Urinary bladder (tissue), 4 donors: Measurements from ENCODE around the gene ZFPM1. TPM values are rescaled to one million over a fixed set of nuclear protein-coding genes. Genes with fewer than 3 reads are reported as not detected.

Experiments used
- DNase-seq: peaks from one replicate; pipeline ENCODE4 v3.0.0-alpha.2; 2015; ENCODE audit errors: extremely low spot score
- H3K27ac ChIP-seq: one replicate; pipeline ENCODE4 v1.5.1; 2013; ENCODE audit warnings: low read depth, mild to moderate bottlenecking, moderate library complexity
- H3K36me3 ChIP-seq: one replicate; pipeline ENCODE4 v1.6.1; 2013; ENCODE audit warnings: mild to moderate bottlenecking, moderate library complexity; ENCODE audit not compliant: insufficient read depth
- H3K4me1 ChIP-seq: one replicate; pipeline ENCODE4 v1.6.1; 2013; ENCODE audit warnings: mild to moderate bottlenecking, moderate library complexity; ENCODE audit not compliant: insufficient read depth
- H3K4me3 ChIP-seq: one replicate; pipeline ENCODE4 v1.5.1; 2013; ENCODE audit warnings: low read depth, low read length
- WGBS: extraction: QIAGEN DNeasy Blood & Tissue Kit; methylation state at CpG from one replicate; pipeline ENCODE4 v1.1.7; 2013; 5-methylcytosine and 5-hydroxymethylcytosine counted together
- polyA plus RNA-seq: library from polyadenylated mRNA; stranded (reverse); fragments of 200-250 nt; gene quantifications from one replicate; pipeline ENCODE4 v1.2.3, GENCODE V29; 2013
- total RNA-seq: library from RNA; depleted of rRNA; stranded (reverse); fragments of >200 nt; gene quantifications from one replicate; pipeline ENCODE4 v1.2.3, GENCODE V29; 2014
- donor health status: healthy with polysubstance abuse.
- donor health status: healthy.

Gene ZFPM1
- total and polyA plus RNA-seq, 2 donors = 2.1 to 2.7 TPM

DNA sequence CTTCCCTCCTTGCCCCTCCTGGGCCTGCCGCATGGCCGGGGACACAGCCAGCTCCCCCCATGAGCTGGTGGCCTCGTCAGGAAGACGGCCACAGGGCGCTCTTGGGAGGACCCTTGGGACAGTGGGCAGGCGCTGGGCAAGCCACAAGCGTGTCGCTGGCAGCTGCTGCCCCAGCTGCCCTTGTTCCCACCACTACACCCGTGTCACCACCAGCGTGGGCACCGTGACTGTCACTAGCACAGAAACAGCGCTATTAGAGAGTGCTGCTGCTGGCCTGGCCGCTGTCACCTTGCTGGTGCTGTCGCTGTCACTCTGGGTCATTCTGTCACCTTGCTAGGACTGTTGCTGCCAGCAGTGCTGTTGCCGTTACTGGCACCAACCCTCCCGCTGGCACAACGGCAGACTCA is 47.2 kb downstream of the ZFPM1 start:
- H3K36me3 ChIP-seq = no peaks in the 10 kb centered on the region
- H3K27ac ChIP-seq = no peak overlapping the region
- no peak for DNase-seq
- no peak overlapping the region for H3K4me3 ChIP-seq
- no peaks in the 10 kb centered on the region for H3K4me1 ChIP-seq
- 87% methylated on average over 17 of the region's 17 CpGs for WGBS

DNA sequence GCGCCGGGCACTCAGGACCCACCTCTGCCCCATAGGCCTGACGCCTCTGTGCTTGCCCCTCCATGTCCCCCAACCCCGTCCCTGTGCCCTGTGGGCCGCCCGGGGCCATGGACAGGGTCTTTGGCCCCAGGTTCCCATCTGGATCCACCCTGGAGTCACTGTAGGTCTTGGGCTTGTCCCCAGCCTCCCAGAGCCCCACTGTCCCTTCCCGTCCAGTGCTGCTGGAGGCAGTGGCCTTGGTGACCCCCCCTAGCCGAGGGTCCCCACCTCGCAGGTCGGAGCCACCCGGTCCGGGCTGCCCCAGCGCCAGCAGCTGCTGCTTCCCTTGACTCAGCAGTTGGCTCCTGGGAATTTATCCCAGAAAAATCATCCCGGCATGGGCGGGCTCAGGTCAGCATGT is 49.3 kb downstream of the ZFPM1 start:
- no peak for DNase-seq

DNA sequence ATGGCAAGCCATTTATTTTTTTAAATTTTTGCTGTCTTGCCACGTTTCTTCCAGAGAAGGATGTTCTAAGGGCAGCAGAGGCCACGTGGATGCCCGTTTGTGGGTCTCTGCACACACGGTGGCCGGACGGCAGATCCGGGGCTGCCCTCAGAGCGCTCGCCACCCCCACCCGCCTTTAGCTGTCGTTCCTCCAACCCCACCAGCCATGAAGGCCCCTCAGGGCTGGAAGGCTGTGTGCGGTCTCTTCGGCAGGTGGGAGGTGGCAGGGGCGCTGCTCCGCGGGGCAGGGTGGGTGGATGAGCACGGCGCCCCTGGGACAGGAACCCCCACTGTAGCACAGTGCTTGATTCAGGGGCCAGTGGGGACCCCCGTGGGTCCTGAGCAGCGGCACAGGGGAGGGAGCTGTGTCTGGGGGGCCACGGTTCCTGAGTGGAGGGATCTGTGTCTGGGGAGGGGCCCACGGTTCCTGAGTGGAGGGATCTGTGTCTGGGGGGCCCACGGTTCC is 49.7 kb downstream of the ZFPM1 start:
- 86% methylated on average over 23 of the region's 23 CpGs for WGBS
- H3K4me1 ChIP-seq = no peaks in the 10 kb centered on the region
- no peaks in the 10 kb centered on the region for H3K36me3 ChIP-seq
- no peak overlapping the region for H3K4me3 ChIP-seq
- no peak overlapping the region for H3K27ac ChIP-seq
- DNase-seq = no peak

More for the DNA sequence above, 49.3 kb downstream of the ZFPM1 start:
- Histone ChIP-seq H3K4me3 (no peak overlapping the region), H3K27ac (no peak overlapping the region), H3K4me1 (no peaks in the 10 kb centered on the region), H3K36me3 (no peaks in the 10 kb centered on the region)
- WGBS = 92% methylated on average over 15 of the region's 15 CpGs

DNA sequence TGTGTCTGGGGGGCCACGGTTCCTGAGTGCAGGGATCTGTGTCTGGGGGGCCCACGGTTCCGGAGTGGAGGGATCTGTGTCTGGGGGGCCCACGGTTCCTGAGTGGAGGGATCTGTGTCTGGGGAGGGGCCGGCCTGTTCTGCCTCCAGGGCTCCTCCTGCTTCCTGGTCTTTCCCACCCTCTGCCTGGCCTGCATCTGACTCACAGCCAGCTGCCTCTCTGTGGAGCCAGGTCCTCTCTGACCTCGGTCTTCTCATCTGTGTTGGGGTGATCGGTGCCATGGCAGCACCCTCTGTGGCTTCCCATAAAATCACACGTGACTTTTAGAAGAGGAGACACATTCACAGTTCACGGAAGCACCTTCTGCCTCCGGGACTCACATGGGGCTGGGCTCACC is 50.3 kb downstream of the ZFPM1 start:
- H3K4me3 ChIP-seq = no peak overlapping the region
- no peaks in the 10 kb centered on the region for H3K36me3 ChIP-seq
- WGBS = 72% methylated on average over 10 of the region's 10 CpGs
- H3K27ac ChIP-seq = no peak overlapping the region
- DNase-seq = no peak
- H3K4me1 ChIP-seq = no peaks in the 10 kb centered on the region

DNA sequence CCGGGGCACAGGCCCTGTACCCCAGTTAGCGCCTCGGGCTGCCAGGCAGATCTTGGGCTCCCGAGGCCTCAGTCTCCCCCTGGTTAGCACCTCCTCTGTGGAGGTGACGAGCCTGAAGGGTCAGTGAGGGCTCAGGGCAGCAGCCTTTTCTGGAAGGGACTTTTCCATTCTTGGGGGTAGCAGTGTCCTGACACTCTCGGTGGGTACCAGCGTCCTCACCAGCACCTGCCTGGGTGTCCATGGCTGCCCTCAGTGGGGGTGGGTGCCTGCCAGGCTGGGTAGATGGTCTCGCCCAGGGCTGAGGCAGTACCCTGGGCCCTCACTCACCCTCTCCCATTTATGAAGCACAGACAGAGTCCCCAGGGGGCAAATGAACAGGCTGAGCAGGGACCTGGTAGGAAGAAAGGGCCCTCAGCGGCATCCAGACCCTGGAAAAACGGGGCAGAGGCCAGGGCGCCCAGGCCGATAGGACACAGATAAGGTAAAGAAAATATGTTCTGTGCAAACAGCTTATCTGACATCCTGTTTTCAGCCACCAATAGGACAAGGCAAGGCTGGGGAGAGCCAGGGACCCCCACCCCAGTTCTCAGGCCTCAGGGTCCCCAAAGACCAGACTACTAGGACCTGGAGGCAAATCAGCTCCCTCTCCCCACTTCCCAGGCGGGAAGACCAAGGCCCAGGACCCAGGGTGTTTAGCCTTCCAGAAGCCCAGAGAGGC is 50.9 kb downstream of the ZFPM1 start:
- Histone ChIP-seq H3K4me3 (no peak overlapping the region), H3K27ac (no peak overlapping the region), H3K36me3 (no peaks in the 10 kb centered on the region), H3K4me1 (no peaks in the 10 kb centered on the region)
- 95% methylated on average over 13 of the region's 13 CpGs for WGBS
- DNase-seq = no peak

DNA sequence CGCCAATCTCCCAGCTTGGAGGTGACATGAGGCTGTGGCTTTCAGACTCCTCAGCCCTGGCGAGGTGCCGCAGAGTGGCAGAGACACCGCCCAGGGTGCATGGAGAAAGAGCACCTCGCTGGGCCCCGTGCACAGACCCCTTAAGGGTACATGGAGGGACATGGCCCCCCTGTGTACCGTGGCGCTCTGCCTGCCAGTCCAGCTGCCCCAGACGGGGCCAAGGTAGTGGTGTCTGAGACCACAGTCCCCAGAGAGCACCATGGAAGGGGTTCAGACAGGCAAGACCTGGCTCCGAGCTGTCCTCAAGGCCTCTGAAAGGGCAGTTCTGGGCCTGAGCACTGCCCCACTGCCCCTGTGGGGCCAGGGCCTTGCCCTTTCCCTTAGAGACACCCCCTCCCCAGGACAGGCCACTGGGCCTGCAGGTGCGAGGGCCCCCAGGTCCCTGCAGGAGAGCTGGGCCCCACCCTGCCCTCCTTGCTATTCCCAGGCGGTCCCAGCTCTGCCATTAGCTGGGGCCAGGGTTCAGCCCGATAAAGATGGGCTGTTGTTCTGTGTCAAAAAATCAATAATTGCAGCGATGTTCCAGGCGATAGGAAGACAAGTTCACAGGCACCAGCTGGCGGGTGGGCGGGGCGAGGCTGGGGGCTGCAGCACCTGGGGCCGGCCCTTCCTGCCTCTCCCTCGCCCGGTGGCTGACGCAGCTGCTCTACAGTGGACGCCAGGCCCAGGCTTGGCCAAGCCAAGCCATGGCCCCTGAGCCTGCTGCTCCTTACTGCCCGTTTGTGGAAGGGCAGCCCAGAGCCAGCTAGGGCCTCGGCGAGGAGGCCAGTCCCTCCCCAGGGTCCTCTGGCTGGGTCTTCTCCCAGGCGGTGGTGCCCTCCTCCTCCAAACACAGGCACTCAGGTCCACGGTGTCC is 51.7 kb downstream of the ZFPM1 start:
- no peak for DNase-seq
- Histone ChIP-seq H3K4me3 (no peak overlapping the region), H3K27ac (no peak overlapping the region), H3K4me1 (no peaks in the 10 kb centered on the region), H3K36me3 (no peaks in the 10 kb centered on the region)
- WGBS = 81% methylated on average over 28 of the region's 28 CpGs

DNA sequence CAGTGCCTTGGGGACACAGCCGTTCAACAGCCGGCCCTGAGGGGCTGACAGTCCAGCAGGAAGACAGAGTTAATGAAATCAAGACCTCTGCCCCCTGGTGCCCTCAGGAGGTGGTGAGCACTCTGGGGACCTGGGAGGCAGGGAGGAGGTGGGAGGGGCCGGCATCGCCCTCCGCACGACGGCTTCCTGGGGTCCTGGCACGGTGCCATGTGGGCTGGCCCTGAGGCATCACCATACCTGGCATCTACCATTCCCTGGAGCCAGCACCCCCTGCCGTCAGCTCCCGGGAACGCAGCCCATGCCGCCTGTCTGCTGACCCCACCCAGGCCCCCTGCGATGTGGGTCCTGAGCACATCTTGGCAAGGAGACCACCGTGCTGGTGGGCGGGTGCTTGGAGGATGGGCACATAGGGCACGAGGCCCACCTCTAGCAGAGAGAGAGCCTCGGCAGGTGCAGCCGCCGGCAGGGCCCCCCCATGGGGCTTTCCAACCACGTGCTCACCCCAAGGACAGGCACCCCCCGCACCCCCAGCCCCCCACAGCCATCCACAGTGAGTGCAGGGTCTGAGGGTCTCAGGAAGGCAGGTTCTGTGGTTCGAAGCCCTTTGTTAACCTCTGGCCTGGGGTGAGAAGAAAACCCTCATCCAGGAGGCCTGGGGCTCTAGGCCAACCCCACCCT is 52.5 kb downstream of the ZFPM1 start:
- no peak for DNase-seq
- H3K4me3 ChIP-seq = no peak overlapping the region
- no peaks in the 10 kb centered on the region for H3K36me3 ChIP-seq
- H3K4me1 ChIP-seq = no peaks in the 10 kb centered on the region
- WGBS = 56% methylated on average over 22 of the region's 22 CpGs
- H3K27ac ChIP-seq = no peak overlapping the region

DNA sequence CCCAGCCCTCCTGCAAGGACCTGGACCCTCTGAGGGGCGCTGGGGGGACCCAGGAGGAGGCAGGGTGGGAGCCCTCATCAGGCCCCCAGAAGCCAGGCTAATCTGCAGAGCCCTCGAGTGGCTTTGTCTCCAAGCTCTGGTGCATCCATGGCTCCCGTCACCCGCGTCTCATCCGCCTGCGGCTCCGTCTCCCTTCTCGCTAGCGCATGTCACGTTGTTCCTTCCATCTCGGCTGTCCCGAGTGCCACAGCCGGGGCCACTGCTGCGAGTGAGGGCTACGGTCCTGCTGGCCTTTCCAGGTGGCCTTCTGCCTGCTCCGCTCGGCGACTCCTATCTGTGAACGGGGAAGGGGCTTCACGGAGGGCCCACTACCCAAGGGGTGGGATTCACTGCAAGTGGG is 53.6 kb downstream of the ZFPM1 start:
- 88% methylated on average over 21 of the region's 21 CpGs for WGBS
- no peak overlapping the region for H3K4me3 ChIP-seq
- no peaks in the 10 kb centered on the region for H3K36me3 ChIP-seq
- DNase-seq = no peak
- no peaks in the 10 kb centered on the region for H3K4me1 ChIP-seq
- no peak overlapping the region for H3K27ac ChIP-seq

DNA sequence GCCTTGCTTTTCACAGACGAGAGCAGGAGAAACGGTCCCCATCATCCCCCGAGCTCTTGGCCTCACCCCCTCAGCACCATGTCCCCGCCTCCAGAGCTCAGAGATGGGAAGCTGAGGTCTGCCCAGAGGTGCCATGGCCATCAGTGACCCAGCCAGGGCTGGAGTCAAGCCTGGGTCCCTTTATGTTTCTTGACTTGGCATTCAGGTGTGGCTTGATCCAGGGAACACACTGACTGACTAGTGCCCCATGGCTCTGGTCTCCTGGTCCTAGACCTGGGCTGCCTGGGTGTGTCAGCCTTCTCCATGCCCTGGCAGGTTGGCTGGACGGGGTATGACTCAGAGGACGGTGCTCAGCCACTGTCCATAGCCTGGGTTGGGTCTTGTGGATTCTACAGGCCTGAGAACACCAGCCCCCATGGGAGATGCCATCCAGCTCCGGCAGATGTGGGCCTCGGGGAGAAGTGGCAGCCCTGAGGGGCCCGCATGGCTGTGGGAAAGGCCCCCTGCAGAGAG is 54.2 kb downstream of the ZFPM1 start:
- DNase-seq = no peak
- no peaks in the 10 kb centered on the region for H3K36me3 ChIP-seq
- 95% methylated on average over 9 of the region's 9 CpGs for WGBS
- no peak overlapping the region for H3K27ac ChIP-seq
- H3K4me1 ChIP-seq = no peaks in the 10 kb centered on the region
- H3K4me3 ChIP-seq = no peak overlapping the region

DNA sequence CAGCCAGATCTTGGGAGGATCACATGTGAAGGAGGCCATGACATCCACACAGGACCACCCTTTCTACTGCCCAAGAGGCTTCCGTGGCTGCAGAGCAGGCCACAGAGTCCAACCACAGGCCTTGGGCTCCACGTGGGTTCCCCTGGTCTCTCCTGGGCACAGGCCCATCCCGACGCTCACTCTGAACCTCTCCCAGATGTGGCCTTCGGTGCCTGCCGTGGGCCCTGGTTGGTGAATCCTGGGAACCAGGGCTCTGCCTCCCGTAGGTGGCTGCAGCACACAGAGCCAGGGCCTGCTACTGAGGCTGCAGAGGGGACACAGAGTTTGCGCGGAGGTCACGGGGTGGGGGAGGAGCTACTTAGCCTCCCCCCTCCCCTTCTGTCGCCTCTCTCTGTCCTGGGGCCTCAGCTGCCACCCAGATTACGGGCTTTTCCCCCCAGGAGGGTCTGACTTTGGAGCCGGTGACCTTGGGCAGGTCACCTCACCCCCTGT is 55.3 kb downstream of the ZFPM1 start:
- 87% methylated on average over 13 of the region's 13 CpGs for WGBS
- Histone ChIP-seq H3K36me3 (no peaks in the 10 kb centered on the region), H3K27ac (no peak overlapping the region), H3K4me3 (no peak overlapping the region), H3K4me1 (no peaks in the 10 kb centered on the region)
- DNase-seq = no peak

DNA sequence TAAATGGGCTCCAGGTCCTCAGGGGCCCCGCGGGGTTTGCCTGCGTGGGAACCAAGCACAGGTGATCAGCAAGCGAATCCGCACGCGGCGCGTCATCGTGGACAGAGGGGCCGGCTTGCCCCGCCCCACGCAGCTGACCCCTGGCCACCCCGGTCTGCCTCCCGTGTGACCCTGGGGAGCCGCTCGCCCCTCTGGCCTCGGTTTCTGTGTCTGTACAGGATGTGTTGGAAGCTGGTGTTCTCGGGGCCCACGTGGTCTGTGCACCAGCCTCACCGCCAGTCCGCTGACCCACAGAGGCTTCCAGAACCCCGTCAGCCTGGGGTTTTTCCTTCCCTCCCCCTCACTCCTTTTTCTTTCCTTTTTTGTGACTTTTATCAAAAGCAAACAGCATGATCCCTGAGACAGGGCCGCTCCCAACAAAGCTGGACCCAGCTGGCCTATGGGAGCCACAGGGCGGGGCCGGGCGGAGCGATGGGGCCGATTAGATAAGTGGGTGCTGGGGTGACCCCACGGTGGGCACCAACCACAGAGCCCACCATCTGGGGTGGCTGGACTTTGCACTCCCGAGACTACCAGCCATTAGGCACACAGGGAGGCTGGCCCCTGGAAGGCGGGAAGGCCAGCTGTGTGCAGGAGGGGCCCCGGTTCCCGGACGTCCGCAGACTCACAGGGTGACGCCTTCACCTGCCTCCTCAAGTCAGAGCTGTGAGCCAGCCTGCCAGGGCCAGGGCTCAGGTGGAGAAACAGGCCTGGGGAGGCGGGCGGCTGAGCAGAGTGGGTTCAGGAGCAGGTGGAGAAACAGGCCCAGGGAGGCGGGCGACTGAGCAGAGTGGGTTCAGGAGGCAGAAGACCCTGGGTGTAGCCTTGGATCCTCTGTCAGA is 56.0 kb downstream of the ZFPM1 start:
- no peaks in the 10 kb centered on the region for H3K4me1 ChIP-seq
- WGBS = 77% methylated on average over 41 of the region's 41 CpGs
- no peak overlapping the region for H3K27ac ChIP-seq
- no peak overlapping the region for H3K4me3 ChIP-seq
- no peak for DNase-seq
- H3K36me3 ChIP-seq = no peaks in the 10 kb centered on the region

DNA sequence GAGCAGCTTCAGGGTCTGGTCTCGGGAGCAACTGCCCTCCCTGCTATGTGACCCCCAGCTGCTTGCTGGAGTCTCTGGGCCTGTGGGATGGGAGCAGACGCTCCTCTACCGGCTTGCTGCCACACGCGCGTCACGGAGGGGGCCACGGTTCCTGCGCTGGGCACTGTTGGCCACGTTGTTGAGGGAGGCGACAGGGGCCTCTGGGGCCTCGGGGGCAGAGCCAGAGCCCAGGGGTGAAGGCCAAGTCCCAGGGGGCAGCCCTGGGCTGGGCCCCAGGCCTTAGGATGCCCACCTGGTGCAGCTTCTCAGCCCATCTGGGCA is 56.6 kb downstream of the ZFPM1 start:
- Histone ChIP-seq H3K27ac (no peak overlapping the region), H3K4me1 (no peaks in the 10 kb centered on the region), H3K36me3 (no peaks in the 10 kb centered on the region), H3K4me3 (no peak overlapping the region)
- WGBS = 75% methylated on average over 12 of the region's 12 CpGs
- DNase-seq = no peak
